K562 (cell line): Measurements from ENCODE around the gene EIF2S1. TPM values are rescaled to one million over a fixed set of nuclear protein-coding genes. Genes with fewer than 3 reads are reported as not detected.
A peak's percentile ranks its signal among the peaks of the same experiment; 100 is the strongest.

ENCODE experiments used
- ASH1L ChIP-seq: fragments of 450-650 bp; IDR thresholded peaks from 2 replicates; pipeline ENCODE4 v1.6.1; 2018; ENCODE audit warnings: borderline replicate concordance, mild to moderate bottlenecking, low read depth; ENCODE audit not compliant: partially characterized antibody
- EHMT2 ChIP-seq: fragments of 450-650 bp; IDR thresholded peaks from 2 replicates; pipeline ENCODE4 v1.6.1; 2018; ENCODE audit warnings: antibody characterized with exemption
- HNRNPUL1 ChIP-seq: fragments of 200-400 bp; formaldehyde crosslinking; IDR thresholded peaks from 2 replicates; pipeline ENCODE4 v1.6.1; 2017; ENCODE audit warnings: low read length
- IFI16 ChIP-seq: fragments of 250-450 bp; sonication (Bioruptor Pico); IDR thresholded peaks from 2 replicates; pipeline ENCODE4 v2.1.2; 2022; ENCODE audit warnings: mild to moderate bottlenecking, inconsistent platforms
- IRF2 ChIP-seq: sonication (generic); formaldehyde crosslinking; IDR thresholded peaks from 2 replicates; pipeline ENCODE4 v1.8.1; 2022; ENCODE audit warnings: mild to moderate bottlenecking, missing genetic modification reagents
- MGA ChIP-seq: fragments of 450-650 bp; IDR thresholded peaks from 2 replicates; pipeline ENCODE4 v1.6.1; 2016; ENCODE audit warnings: mild to moderate bottlenecking, moderate library complexity
- MTA2 ChIP-seq: fragments of 450-650 bp; IDR thresholded peaks from 2 replicates; pipeline ENCODE4 v1.6.1; 2016; ENCODE audit warnings: low read depth
- MYC ChIP-seq, 2 experiments: fragments of 250-450 bp in 1 of 2; sonication (Bioruptor Pico) in 1 of 2; IDR thresholded peaks; 2 replicates each; pipeline versions ENCODE4 v1.5.1 to v1.6.1; 2012 to 2021; ENCODE audit warnings: low read depth in 2 of 2, borderline replicate concordance in 1 of 2, improper control_type of control experiment in 1 of 2, low read length in 1 of 2, mild to moderate bottlenecking in 1 of 2, moderate library complexity in 1 of 2
- SNAPC5 ChIP-seq: fragments of 250-450 bp; sonication (Bioruptor Pico); IDR thresholded peaks from 2 replicates; pipeline ENCODE4 v1.8.0; 2021; ENCODE audit warnings: moderate library complexity, mild to moderate bottlenecking, inconsistent platforms
- ZNF253 ChIP-seq: fragments of 250-450 bp; sonication (Bioruptor Pico); conservative IDR thresholded peaks from 2 replicates; pipeline ENCODE4 v1.6.1; 2021; ENCODE audit warnings: mild to moderate bottlenecking
- ZNF324 ChIP-seq: fragments of 250-450 bp; sonication (Bioruptor Pico); IDR thresholded peaks from 2 replicates; pipeline ENCODE4 v1.4.0; 2020; ENCODE audit warnings: mild to moderate bottlenecking
- polyA plus RNA-seq, 8 experiments: library from polyadenylated mRNA; depleted of rRNA in 4 of 8; stranded (reverse) in 5 of 8; unstranded in 3 of 8; fragments of >200 nt; fragmentation: Nextera tagmentation in 2 of 8; fragmentation: Illumina TruSeq in 1 of 8; extraction: Ambion mirVana in 2 of 8; extraction: Trizol in 1 of 8; gene quantifications; 2 replicates each; pipeline versions ENCODE4 v1.2.1 to v1.2.3, GENCODE V29; 2011 to 2014; ENCODE audit warnings: inconsistent platforms in 1 of 8, missing spikeins in 1 of 8
- total RNA-seq, 7 experiments: library from RNA; depleted of rRNA in 6 of 7; stranded (reverse); fragments of >200 nt in 6 of 7; fragmentation: Illumina TruSeq in 2 of 7; extraction: Trizol in 2 of 7; gene quantifications; 2 replicates each; pipeline versions ENCODE4 v1.2.1 to v1.2.3, GENCODE V29; 2011 to 2021; ENCODE audit warnings: low replicate concordance in 1 of 7

EIF2S1 gene
- total and polyA plus RNA-seq, 9 of the 15 experiments (the other 6 are each of a cell fraction or from before 2014, with no cell fraction given) = 216 to 1,018 (median 332) TPM

DNA sequence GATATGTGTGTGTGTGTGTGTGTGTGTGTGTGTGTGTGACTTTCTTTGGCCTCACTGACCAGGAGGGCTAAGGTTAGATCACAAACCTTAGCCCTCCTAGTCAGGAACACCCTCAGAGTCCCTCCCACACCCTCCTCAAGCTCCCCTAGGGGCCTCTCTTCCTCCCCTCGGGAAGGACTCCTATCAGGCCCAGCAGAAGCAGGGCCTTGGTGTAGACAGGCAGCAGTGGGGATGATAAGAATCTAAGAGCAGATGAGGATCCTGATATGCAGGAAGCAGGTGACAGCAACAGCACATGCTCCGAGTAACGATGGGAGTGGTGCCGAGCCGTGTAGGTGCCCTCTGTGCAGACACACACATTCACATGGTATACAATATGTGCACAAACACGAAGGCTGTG is 31.1 kb downstream of the EIF2S1 start (continued):
- TF ChIP-seq MGA = peak; percentile 18; the same call in 1 of the 2 replicates
- TF ChIP-seq EHMT2 = no peak
- TF ChIP-seq HNRNPUL1 = no peak
- TF ChIP-seq ZNF324 (CRISPR knock-in tag) = no peak
- peak; percentile 27; the same call in 1 of the 2 replicates for TF ChIP-seq MTA2
- no peak for TF ChIP-seq IRF2 (CRISPR knock-in tag)
- no peak for TF ChIP-seq SNAPC5 (CRISPR knock-in tag)
- no peak for TF ChIP-seq IFI16 (CRISPR knock-in tag)
- 0 out of 2 replicates have a peak, but pooled peaks have one; percentile 13 for TF ChIP-seq MYC (IDR thresholded peaks at IDR 0.05; ENCODE audit: low read depth, low read length)
- no peak for TF ChIP-seq MYC (CRISPR knock-in tag; IDR thresholded peaks at IDR 0.05; ENCODE audit: borderline replicate concordance, low read depth)
- no peak for TF ChIP-seq ASH1L
- TF ChIP-seq ZNF253 = no peak
